GM23248 (cell line): Measurements from ENCODE around the gene USP28. TPM values are rescaled to one million over a fixed set of nuclear protein-coding genes. Genes with fewer than 3 reads are reported as not detected.

Experiments
- DNase-seq: peaks from one replicate; pipeline ENCODE4 v3.0.0-alpha.2; 2015
- H2AFZ ChIP-seq: fragments of 200-600 bp; sonication (generic); 2 replicates; pipeline ENCODE4 v1.6.1; 2016; ENCODE audit warnings: antibody characterized with exemption
- H3F3A ChIP-seq: fragments of 200-600 bp; sonication (generic); 2 replicates; pipeline ENCODE4 v1.6.1; 2016; ENCODE audit warnings: mild to moderate bottlenecking, antibody characterized with exemption, mixed run types; ENCODE audit not compliant: insufficient read depth
- H3K27ac ChIP-seq: fragments of 200-600 bp; sonication (generic); 2 replicates; pipeline ENCODE4 v1.5.1; 2016; ENCODE audit warnings: mild to moderate bottlenecking
- H3K27me3 ChIP-seq: fragments of 200-600 bp; sonication (generic); replicated peaks from 2 replicates; pipeline ENCODE4 v1.6.1; 2016; ENCODE audit warnings: mild to moderate bottlenecking; ENCODE audit not compliant: insufficient read depth
- H3K36me3 ChIP-seq: fragments of 200-600 bp; sonication (generic); 2 replicates; pipeline ENCODE4 v1.6.1; 2016; ENCODE audit warnings: low read depth, mild to moderate bottlenecking
- H3K4me1 ChIP-seq: fragments of 200-600 bp; sonication (generic); 2 replicates; pipeline ENCODE4 v1.6.1; 2016; ENCODE audit warnings: mild to moderate bottlenecking; ENCODE audit not compliant: insufficient read depth
- H3K4me2 ChIP-seq: fragments of 200-600 bp; sonication (generic); one replicate; pipeline ENCODE4 v1.6.1; 2016; ENCODE audit warnings: mild to moderate bottlenecking; ENCODE audit not compliant: unreplicated experiment
- H3K4me3 ChIP-seq: fragments of 200-600 bp; sonication (generic); 2 replicates; pipeline ENCODE4 v1.5.1; 2016; ENCODE audit warnings: mild to moderate bottlenecking
- H3K79me2 ChIP-seq: fragments of 200-600 bp; sonication (generic); 2 replicates; pipeline ENCODE4 v1.6.1; 2016; ENCODE audit warnings: mild to moderate bottlenecking; ENCODE audit not compliant: insufficient read depth
- H3K9ac ChIP-seq: fragments of 200-600 bp; sonication (generic); 2 replicates; pipeline ENCODE4 v1.6.1; 2016; ENCODE audit warnings: mild to moderate bottlenecking
- H3K9me2 ChIP-seq: fragments of 200-600 bp; sonication (generic); 2 replicates; pipeline ENCODE4 v1.6.1; 2016; ENCODE audit warnings: mixed run types, mild to moderate bottlenecking, moderate library complexity; ENCODE audit not compliant: insufficient read depth
- H3K9me3 ChIP-seq: fragments of 200-600 bp; sonication (generic); one replicate; pipeline ENCODE4 v1.6.1; 2017; ENCODE audit warnings: low read depth
- H4K20me1 ChIP-seq: fragments of 200-600 bp; sonication (generic); 2 replicates; pipeline ENCODE4 v1.6.0; 2016; ENCODE audit not compliant: insufficient read depth
- EZH2 ChIP-seq: fragments of 200-600 bp; sonication (generic); IDR thresholded peaks from 2 replicates; pipeline ENCODE4 v1.6.1; 2018; ENCODE audit warnings: antibody characterized with exemption, mild to moderate bottlenecking; ENCODE audit not compliant: insufficient read depth, poor library complexity, severe bottlenecking
- EZH2phosphoT487 ChIP-seq: fragments of 200-600 bp; sonication (generic); IDR thresholded peaks from 2 replicates; pipeline ENCODE4 v1.6.1; 2018; ENCODE audit warnings: antibody characterized with exemption, moderate library complexity, mild to moderate bottlenecking, low read depth; ENCODE audit not compliant: insufficient read depth
- WGBS, 2 experiments: methylation state at CpG; one replicate each; pipeline ENCODE4 v1.1.6; 2015 to 2017; ENCODE audit warnings: low lambda C conversion rate in 2 of 2, low coverage in 1 of 2; ENCODE audit errors: missing lambda C conversion rate in 2 of 2; 5-methylcytosine and 5-hydroxymethylcytosine counted together
- in situ Hi-C: fragments of 300-500 bp; cut with MboI; formaldehyde crosslinking; loops from 2 replicates; pipeline ENCODE4 v1.15.0; 2020
- polyA plus RNA-seq: library from polyadenylated mRNA; unstranded; fragments of >200 nt; fragmentation: Nextera tagmentation; extraction: Ambion mirVana; gene quantifications from 2 replicates; pipeline ENCODE4 v1.2.1, GENCODE V29; 2016
- total RNA-seq: library from RNA; depleted of rRNA; stranded (reverse); fragments of >200 nt; shearing (Covaris generic); gene quantifications from 2 replicates; pipeline ENCODE4 v1.2.3, GENCODE V29; 2014

The USP28 gene
- total and polyA plus RNA-seq, 2 experiments from 2014 or later: 17.1 to 25.1 TPM

- Histone ChIP-seq H3K4me1 (no peaks in the 10 kb centered on the region), H3F3A (no peaks in the 10 kb centered on the region), H3K36me3 (no peaks in the 10 kb centered on the region), H3K4me3 (no peak overlapping the region), H3K79me2 (no peaks in the 10 kb centered on the region), H3K4me2 (no peak overlapping the region), H3K9me2 (no peaks in the 10 kb centered on the region), H3K9ac (no peak overlapping the region), H3K27me3 (peaks cover 45% of the 10 kb centered on the region), H4K20me1 (no peaks in the 10 kb centered on the region), H3K9me3 (no peaks in the 10 kb centered on the region), H2AFZ (no peak overlapping the region), H3K27ac (no peak overlapping the region)
- no peak for TF ChIP-seq EZH2
- TF ChIP-seq EZH2phosphoT487: no peak
- 62% methylated on average over 9 of the region's 9 CpGs for WGBS, 2 experiments
- DNase-seq: no peak
- in situ Hi-C loops: no loop called here
Measured at GRCh38 chr11:113908098-113908497, 32.7 kb upstream of the USP28 start.

- in situ Hi-C loops: no loop called here
- H3K27me3 ChIP-seq: peaks cover 45% of the 10 kb centered on the region
- H3K4me3 ChIP-seq: no peak overlapping the region
- no peak for TF ChIP-seq EZH2
- TF ChIP-seq EZH2phosphoT487: no peak
- H3K79me2 ChIP-seq: no peaks in the 10 kb centered on the region
- H3K27ac ChIP-seq: no peak overlapping the region
- 30 to 31% methylated on average over 8 of the region's 8 CpGs for WGBS, 2 experiments
- no peak for DNase-seq
- no peaks in the 10 kb centered on the region for H3K36me3 ChIP-seq
- H2AFZ ChIP-seq: no peak overlapping the region
- H3K9me3 ChIP-seq: no peaks in the 10 kb centered on the region
- no peak overlapping the region for H3K4me2 ChIP-seq
- no peaks in the 10 kb centered on the region for H3K9me2 ChIP-seq
- H4K20me1 ChIP-seq: no peaks in the 10 kb centered on the region
- H3F3A ChIP-seq: no peaks in the 10 kb centered on the region
- H3K4me1 ChIP-seq: no peaks in the 10 kb centered on the region
- no peak overlapping the region for H3K9ac ChIP-seq
Measured at GRCh38 chr11:113907681-113908080, 32.3 kb upstream of the USP28 start.

GRCh38 chr11:113907152-113907551 lies 31.8 kb upstream of the USP28 start:
- Histone ChIP-seq H3K9me3 (no peaks in the 10 kb centered on the region), H3K79me2 (no peaks in the 10 kb centered on the region), H3K27ac (no peak overlapping the region), H3K9ac (no peak overlapping the region), H3F3A (no peaks in the 10 kb centered on the region), H3K36me3 (no peaks in the 10 kb centered on the region), H3K4me1 (no peaks in the 10 kb centered on the region), H3K27me3 (peaks cover 45% of the 10 kb centered on the region), H3K9me2 (no peaks in the 10 kb centered on the region), H3K4me3 (no peak overlapping the region), H4K20me1 (no peaks in the 10 kb centered on the region), H2AFZ (no peak overlapping the region), H3K4me2 (no peak overlapping the region)
- TF ChIP-seq EZH2 (no peak), EZH2phosphoT487 (no peak)
- in situ Hi-C loops: no loop called here
- WGBS, 2 experiments: 0% methylated on average over 1 of the region's 1 CpG
- DNase-seq: no peak

GRCh38 chr11:113906516-113906915 lies 31.1 kb upstream of the USP28 start:
- Histone ChIP-seq H3K9me2 (no peaks in the 10 kb centered on the region), H3F3A (no peaks in the 10 kb centered on the region), H3K27ac (no peak overlapping the region), H3K4me2 (no peak overlapping the region), H2AFZ (no peak overlapping the region), H3K9me3 (no peaks in the 10 kb centered on the region), H3K9ac (no peak overlapping the region), H3K27me3 (peaks cover 50% of the 10 kb centered on the region), H3K79me2 (no peaks in the 10 kb centered on the region), H4K20me1 (no peaks in the 10 kb centered on the region), H3K4me3 (no peak overlapping the region), H3K4me1 (no peaks in the 10 kb centered on the region), H3K36me3 (no peaks in the 10 kb centered on the region)
- WGBS, 2 experiments: 64 to 77% methylated on average over 2 of the region's 2 CpGs
- TF ChIP-seq EZH2phosphoT487: no peak
- TF ChIP-seq EZH2: no peak
- DNase-seq: no peak
- in situ Hi-C loops: no loop called here

- Histone ChIP-seq H3K27ac (no peak overlapping the region), H4K20me1 (no peaks in the 10 kb centered on the region), H3K4me3 (no peak overlapping the region), H3K27me3 (peaks cover 50% of the 10 kb centered on the region), H3K36me3 (no peaks in the 10 kb centered on the region), H3F3A (no peaks in the 10 kb centered on the region), H3K9me3 (no peaks in the 10 kb centered on the region), H3K9ac (no peak overlapping the region), H3K4me2 (no peak overlapping the region), H3K4me1 (no peaks in the 10 kb centered on the region), H2AFZ (no peak overlapping the region), H3K9me2 (no peaks in the 10 kb centered on the region), H3K79me2 (no peaks in the 10 kb centered on the region)
- WGBS, 2 experiments: 53 to 61% methylated on average over 4 of the region's 4 CpGs
- peak; percentile 38 for DNase-seq
- TF ChIP-seq EZH2: no peak
- TF ChIP-seq EZH2phosphoT487: no peak
- in situ Hi-C loops: no loop called here
Measured at GRCh38 chr11:113906038-113906437, 30.7 kb upstream of the USP28 start.
